ENCODE data around the gene NUAK1.

Gene NUAK1

GRCh38 chr12:106108185-106108835 lies 30.4 kb downstream of the NUAK1 start:
- DNase-seq: no peak

DNA sequence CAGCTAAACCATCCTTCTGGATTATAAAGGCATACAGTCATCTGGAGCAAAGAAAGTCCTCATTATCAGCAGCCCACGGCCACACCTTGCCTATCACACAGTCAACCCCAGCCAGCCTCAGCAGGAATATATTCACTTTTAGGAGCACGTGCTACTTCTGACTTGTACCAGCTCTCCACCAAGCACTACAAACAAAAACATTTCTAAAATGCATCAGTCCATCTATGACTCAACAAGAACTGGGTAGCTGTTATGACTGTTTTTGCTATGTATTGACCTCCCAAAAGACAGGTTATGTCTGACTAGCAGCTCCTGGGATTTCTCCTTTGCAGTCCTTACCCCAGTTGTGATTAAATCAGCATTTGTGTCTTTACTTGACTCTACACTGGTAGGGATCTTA lies 31.2 kb downstream of the NUAK1 start:
- no peak for DNase-seq

- no peak for DNase-seq
Measured at GRCh38 chr12:106106892-106107291, 31.9 kb downstream of the NUAK1 start.

DNA sequence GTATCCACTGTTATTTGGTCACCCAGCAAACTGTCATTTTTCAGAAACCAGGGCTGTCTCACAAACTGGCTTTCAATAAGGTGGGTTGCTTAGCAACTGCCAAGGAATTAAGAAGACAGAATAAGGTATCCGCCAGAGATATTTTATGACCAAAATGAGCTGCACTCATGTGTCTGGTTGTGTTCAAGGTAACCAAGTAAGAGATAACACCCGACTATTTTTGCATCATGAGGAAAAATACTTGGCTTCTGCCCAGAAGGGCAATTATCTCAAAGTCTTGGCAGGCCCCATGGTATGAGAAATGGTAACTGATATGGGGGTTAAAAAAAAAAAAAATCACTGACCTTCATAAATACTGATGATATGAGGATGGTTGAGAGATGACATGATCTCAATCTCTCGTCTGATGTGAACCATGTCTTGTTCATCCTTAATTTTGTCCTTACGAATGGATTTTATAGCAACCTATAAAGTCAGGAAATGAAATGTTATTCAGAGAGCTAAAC lies 32.6 kb downstream of the NUAK1 start:
- no peak for DNase-seq

DNA sequence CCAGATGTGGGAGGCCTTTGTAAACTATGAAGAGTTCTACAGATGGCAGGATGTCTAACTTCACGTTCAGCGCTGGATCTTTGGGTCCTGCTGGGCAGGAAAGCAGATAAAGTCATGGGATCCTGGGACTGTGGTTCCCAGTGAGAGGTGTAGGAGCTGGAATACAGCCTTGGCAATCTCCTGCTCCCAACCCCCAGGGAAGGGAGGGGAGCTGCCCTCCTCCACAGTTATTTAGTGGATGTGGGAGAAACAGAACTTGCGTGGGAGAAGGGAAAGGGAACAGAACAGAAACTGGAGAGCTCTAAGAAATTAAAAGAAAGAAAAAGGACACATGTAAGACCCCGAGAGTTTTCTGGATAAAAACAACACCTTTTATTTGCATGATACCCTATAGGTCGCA lies 37.0 kb downstream of the NUAK1 start:
- DNase-seq: no peak

DNA sequence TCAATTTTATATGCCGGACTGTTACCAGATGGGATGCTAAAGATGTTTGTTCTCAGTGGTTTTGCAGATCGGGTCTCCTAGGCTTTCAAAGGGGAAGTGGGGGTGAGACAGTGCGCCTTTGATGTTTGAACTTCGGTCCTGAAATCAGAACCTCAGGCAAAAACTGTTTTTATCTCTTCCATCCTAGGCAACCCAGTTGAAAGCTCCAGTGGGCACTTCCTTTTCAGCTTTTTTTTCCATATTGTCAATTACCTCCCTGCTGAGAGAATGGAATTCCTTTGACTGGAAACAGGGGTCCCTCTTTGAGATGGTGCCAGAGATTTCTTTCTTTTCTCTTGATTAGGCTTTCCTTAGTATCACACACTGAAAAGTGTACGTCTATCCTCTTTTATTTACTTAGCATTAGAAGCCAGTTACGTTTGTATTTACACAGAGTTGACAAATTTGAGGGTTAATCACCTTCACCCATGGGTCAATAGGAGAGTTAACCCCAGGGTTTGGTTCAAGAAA lies 40.0 kb downstream of the NUAK1 start:
- no peak for DNase-seq

GRCh38 chr12:106097011-106097410 lies 41.7 kb downstream of the NUAK1 start:
- DNase-seq: no peak

- DNase-seq: no peak
Measured at GRCh38 chr12:106096376-106096775, 42.4 kb downstream of the NUAK1 start.

GRCh38 chr12:106094304-106094703 lies 44.5 kb downstream of the NUAK1 start:
- no peak for DNase-seq

GRCh38 chr12:106093246-106093645 lies 45.5 kb downstream of the NUAK1 start:
- DNase-seq: no peak

GRCh38 chr12:106091446-106091820 lies 47.3 kb downstream of the NUAK1 start:
- no peak for DNase-seq

GRCh38 chr12:106090591-106091445 lies 47.9 kb downstream of the NUAK1 start:
- DNase-seq: no peak

DNA sequence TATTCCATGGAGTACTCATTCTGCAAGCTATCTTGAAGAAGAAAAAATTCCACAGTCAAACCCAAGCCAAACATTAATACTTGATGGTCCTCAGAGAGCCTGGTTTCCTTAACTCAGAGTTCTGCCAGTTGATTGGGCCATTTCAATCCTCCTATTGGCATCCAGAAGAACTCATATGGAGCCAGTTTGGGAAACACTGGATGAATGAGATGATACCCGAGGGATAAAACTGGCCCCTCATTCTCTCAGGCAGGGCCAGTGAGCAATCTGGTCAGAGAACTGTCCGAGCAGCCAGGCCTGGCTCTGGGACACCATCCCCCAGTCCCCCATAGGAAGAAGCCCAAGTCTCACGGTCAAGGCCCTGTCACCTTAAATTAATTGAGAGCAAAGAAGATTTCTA lies 48.8 kb downstream of the NUAK1 start:
- no peak for DNase-seq

- no peak for DNase-seq
Measured at GRCh38 chr12:106088811-106089485, 49.8 kb downstream of the NUAK1 start.

GRCh38 chr12:106088246-106088808 lies 50.4 kb downstream of the NUAK1 start:
- no peak for DNase-seq

DNA sequence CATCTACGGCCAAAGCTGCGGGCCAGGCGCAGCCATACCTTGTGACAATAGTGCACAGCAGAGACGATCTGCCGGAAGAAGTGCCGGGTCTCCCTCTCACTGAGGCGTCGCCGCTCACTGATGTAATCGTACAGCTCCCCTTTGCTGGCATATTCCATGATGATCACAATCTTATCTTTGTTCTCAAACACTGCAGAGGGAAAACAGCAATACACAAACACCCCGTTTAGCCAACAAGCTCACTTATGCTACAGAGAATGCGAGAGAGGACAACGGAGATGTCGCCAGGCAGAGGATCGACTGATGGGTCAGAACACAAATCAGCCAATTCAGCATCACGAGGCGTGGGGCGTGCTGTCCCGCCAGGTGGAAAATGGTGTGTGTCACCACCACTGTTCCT lies 52.1 kb downstream of the NUAK1 start:
- no peak for DNase-seq

DNA sequence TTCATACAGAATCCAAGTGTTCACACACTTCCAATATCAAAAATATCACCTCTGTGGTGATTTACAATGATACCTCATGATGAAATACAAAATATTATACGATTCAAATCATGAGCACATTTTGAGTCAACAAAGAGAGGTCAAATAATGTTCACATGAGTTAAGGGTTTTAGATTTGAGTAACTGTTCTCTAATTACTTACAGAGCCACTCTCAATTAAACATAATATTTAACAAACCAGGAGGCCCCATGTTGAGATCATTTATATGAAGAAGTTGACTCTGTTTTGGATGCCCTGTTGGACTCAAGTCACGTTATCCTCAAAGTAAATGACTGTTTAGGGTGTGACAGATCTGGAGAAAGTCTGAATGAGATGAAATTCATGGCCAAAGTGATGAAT lies 53.5 kb downstream of the NUAK1 start:
- DNase-seq: no peak

- no peak for DNase-seq
Measured at GRCh38 chr12:106084759-106085158, 54.0 kb downstream of the NUAK1 start.

- no peak for DNase-seq
Measured at GRCh38 chr12:106084014-106084671, 54.6 kb downstream of the NUAK1 start.

DNA sequence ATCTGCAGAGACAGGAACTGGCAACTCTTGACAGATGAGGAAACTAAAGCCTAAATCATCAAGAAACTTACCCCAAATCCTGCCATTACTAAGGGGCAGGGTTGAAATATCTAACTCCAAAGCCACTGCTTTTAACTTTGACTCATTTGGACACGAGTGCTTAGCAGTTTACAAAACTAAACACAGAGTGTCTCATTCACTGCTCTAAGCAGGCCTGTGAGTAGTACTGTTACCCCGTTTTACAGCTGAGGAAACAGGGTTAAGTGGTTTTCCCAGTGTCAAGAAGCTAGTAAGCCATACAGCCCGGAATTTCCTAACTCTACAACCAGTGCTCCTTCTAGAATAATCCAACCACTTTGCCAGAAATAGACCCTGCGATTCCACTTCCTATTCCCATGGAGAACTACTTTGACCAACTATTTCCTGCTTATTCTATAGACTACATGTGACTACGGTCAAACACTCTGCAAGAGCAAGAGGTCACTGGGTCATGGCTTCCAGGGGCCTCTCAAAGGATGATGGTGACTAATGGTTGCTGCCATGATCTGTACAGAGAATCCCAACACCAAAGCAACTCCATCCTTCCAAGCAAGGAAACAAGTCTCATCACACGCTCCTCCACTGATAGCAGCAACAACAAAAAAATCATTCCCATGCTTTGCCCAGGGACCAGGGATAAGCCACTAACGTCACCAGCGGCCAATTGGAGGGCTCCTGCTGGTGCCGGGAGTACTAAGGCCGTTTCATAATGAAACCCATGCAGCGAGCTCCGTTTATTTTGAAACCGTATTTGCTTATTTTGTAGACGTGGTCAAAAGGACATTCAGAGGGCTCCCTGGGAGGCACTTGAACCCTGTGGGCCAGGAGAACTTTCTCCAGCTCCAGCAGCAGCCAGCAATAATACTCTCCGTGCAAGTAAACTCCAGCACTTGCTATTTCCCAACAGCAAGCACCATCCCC lies 56.3 kb downstream of the NUAK1 start:
- DNase-seq: no peak

DNA sequence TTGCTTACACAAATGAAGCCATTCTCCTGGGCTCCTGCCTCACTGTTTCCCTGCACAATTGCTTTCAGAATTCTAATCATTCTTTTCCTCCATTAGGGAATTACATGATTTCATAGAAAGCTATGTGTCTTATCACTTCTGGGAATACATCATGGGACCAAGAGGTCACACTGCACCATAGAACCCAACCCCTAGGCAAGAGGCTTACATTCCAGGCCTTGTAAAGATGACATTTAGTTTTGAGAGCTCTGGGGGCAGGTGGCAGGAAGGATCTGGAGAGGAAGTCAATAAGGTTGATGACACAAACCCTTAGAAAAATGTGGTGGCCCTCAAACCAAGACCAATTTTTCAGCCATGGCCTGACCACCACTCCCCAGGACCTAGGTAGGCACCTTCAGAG lies 57.1 kb downstream of the NUAK1 start:
- DNase-seq: no peak

DNA sequence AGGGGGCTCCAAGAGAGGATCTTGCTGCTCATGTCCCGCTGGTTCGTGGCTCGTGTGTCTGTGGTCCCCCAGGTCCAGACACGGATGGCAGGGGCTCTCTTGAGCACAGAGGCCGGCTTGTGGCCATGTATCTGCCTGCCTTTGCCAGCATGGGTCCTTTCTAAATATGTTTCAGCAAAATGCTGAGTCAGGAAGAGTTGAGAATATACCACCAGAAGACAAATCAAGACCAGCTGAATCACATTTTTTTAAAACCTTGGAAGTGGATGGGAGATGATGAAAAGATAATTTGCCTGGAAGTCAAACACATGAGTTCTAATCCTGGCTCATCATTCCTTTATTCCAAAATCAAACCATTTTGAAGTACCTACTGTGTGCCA lies 58.0 kb downstream of the NUAK1 start:
- DNase-seq: no peak

Data from activated T-cell treated with anti-CD3 and anti-CD28 coated beads, Interleukin-2, amount 50 U/mL, for 1 hour (primary cell).